K562 (cell line): ENCODE results near the gene DBNDD1. TPM values are rescaled to one million over a fixed set of nuclear protein-coding genes. Genes with fewer than 3 reads are reported as not detected.
A peak's percentile ranks its signal among the peaks of the same experiment; 100 is the strongest.

ENCODE experiments used
- ATAC-seq: fragments of 200-7000 bp; cut with Tn5 transposase; 3 replicates; pipeline ENCODE4 v1.9.1; 2020; ENCODE audit warnings: moderate library complexity
- BruUV-seq: library from RNA; stranded (reverse); fragments of 400-500 nt; replicated peaks from 2 replicates; lab custom pipeline; 2021; lab: Mats Ljungman, UMichigan
- CTCF ChIA-PET: fragments of 300-600 bp; formaldehyde crosslinking; extraction: SDS; loops from one replicate; lab custom pipeline; 2021; ENCODE audit warnings: low intra/inter-chr PET ratio; lab: Yijun Ruan, JAX
- POLR2A ChIA-PET: fragments of 300-600, 350-650 bp; sonication (Branson Sonifier 250); formaldehyde crosslinking; extraction: SDS; loops from one replicate; lab custom pipeline; 2021; ENCODE audit warnings: antibody characterized with exemption, inconsistent platforms; lab: Yijun Ruan, JAX
- DNase-seq, 4 experiments: peaks; one replicate each; pipeline versions ENCODE4 v3.0.0 to v3.0.0-alpha.2; 2011 to 2018; ENCODE audit warnings: low spot score in 3 of 4, mixed read lengths in 3 of 4; ENCODE audit errors: extremely low read depth in 1 of 4
- FAIRE-seq: peaks from 2 replicates; lab custom pipeline; 2011; peaks lifted over from hg19 to GRCh38; lab: Jason Lieb, UNC
- H2AFZ ChIP-seq: 2 replicates; pipeline ENCODE4 v1.6.0; 2011; ENCODE audit warnings: low read depth, low read length, control low read depth, inconsistent platforms
- H3K27ac ChIP-seq: fragments of 200-600 bp; 3 replicates; pipeline ENCODE4 v1.8.0; 2011; ENCODE audit warnings: low read depth, mild to moderate bottlenecking, control low read depth, inconsistent platforms, low read length, moderate library complexity, mixed read lengths; ENCODE audit errors: extremely low read depth
- H3K27me3 ChIP-seq, 2 experiments: fragments of 300-600 bp in 1 of 2; 2 replicates in 1 of 2; 3 replicates in 1 of 2; pipeline versions ENCODE4 v1.6.0 to v1.8.0; 2011; ENCODE audit warnings: inconsistent platforms in 2 of 2, low read length in 2 of 2, mild to moderate bottlenecking in 1 of 2, mixed read lengths in 1 of 2, moderate library complexity in 1 of 2; ENCODE audit not compliant: control insufficient read depth in 2 of 2, insufficient read depth in 2 of 2
- H3K36me3 ChIP-seq: fragments of 300-600 bp; 3 replicates; pipeline ENCODE4 v1.8.0; 2011; ENCODE audit warnings: mild to moderate bottlenecking, low read length, inconsistent platforms; ENCODE audit not compliant: control insufficient read depth, insufficient read depth
- H3K4me1 ChIP-seq, 2 experiments: fragments of 200-600 bp in 1 of 2; replicated peaks in 1 of 2; 2 replicates in 1 of 2; 3 replicates in 1 of 2; pipeline versions ENCODE4 v1.5.1 to v1.8.0; 2011; ENCODE audit warnings: inconsistent platforms in 2 of 2, low read length in 2 of 2, mild to moderate bottlenecking in 1 of 2, mixed read lengths in 1 of 2, moderate library complexity in 1 of 2; ENCODE audit not compliant: control insufficient read depth in 2 of 2, insufficient read depth in 2 of 2
- H3K4me2 ChIP-seq: 2 replicates; pipeline ENCODE4 v1.6.1; 2011; ENCODE audit warnings: low read length, control low read depth, inconsistent platforms, mixed read lengths; ENCODE audit not compliant: insufficient read depth
- H3K4me3 ChIP-seq: fragments of 200-600 bp; sonication (generic), shearing (Covaris generic); 2 replicates; pipeline ENCODE4 v1.5.1; 2016; ENCODE audit warnings: control low read depth, inconsistent platforms
- H3K79me2 ChIP-seq: fragments of 200-600 bp; 3 replicates; pipeline ENCODE4 v1.8.0; 2011; ENCODE audit warnings: low read length, inconsistent platforms; ENCODE audit not compliant: control insufficient read depth, insufficient read depth
- H3K9ac ChIP-seq, 2 experiments: 2 replicates each; pipeline versions ENCODE4 v1.6.0 to v1.6.1; 2011; ENCODE audit warnings: low read depth in 2 of 2, low read length in 2 of 2, control low read depth in 1 of 2, inconsistent platforms in 1 of 2, mild to moderate bottlenecking in 1 of 2, mixed read lengths in 1 of 2; ENCODE audit not compliant: insufficient read depth in 1 of 2
- H3K9me1 ChIP-seq: one replicate; pipeline ENCODE4 v1.6.0; 2011; ENCODE audit warnings: inconsistent platforms, mild to moderate bottlenecking, low read length, moderate library complexity; ENCODE audit not compliant: control insufficient read depth, insufficient read depth
- H3K9me3 ChIP-seq: replicated peaks from 2 replicates; pipeline ENCODE4 v1.5.1; 2011; ENCODE audit warnings: low read depth, low read length, inconsistent platforms; ENCODE audit not compliant: control insufficient read depth, insufficient read depth
- H4K20me1 ChIP-seq: replicated peaks from 2 replicates; pipeline ENCODE4 v1.6.1; 2011; ENCODE audit warnings: low read length, inconsistent platforms, mixed read lengths; ENCODE audit not compliant: control insufficient read depth, insufficient read depth
- ARID4B ChIP-seq: sonication (generic); formaldehyde crosslinking; IDR thresholded peaks from 2 replicates; pipeline ENCODE4 v1.8.0; 2022; ENCODE audit warnings: mild to moderate bottlenecking, missing genetic modification reagents
- ATF3 ChIP-seq, 2 experiments: fragments of 450-650 bp in 1 of 2; sonication (generic) in 1 of 2; formaldehyde crosslinking in 1 of 2; IDR thresholded peaks in 1 of 2; conservative IDR thresholded peaks in 1 of 2; 2 replicates each; pipeline versions ENCODE4 v1.6.1 to v1.8.1; 2016 to 2023; ENCODE audit warnings: mild to moderate bottlenecking in 2 of 2, moderate library complexity in 2 of 2, inconsistent platforms in 1 of 2, missing genetic modification reagents in 1 of 2
- CCNT2 ChIP-seq: IDR thresholded peaks from 2 replicates; pipeline ENCODE4 v1.6.1; 2011; ENCODE audit warnings: borderline replicate concordance, low read depth, mild to moderate bottlenecking, moderate library complexity, mixed read lengths, low read length; ENCODE audit not compliant: insufficient read length; ENCODE audit errors: extremely low read depth
- CGGBP1 ChIP-seq: fragments of 250-450 bp; sonication (Bioruptor Pico); IDR thresholded peaks from 2 replicates; pipeline ENCODE4 v1.9.0; 2021; ENCODE audit warnings: mild to moderate bottlenecking
- EZH2 ChIP-seq: IDR thresholded peaks from 2 replicates; pipeline ENCODE4 v1.6.1; 2012; ENCODE audit warnings: low read depth, mild to moderate bottlenecking, inconsistent platforms, low read length, borderline replicate concordance
- HINFP ChIP-seq: fragments of 450-650 bp; conservative IDR thresholded peaks from 2 replicates; pipeline ENCODE4 v1.6.1; 2016; ENCODE audit warnings: missing genetic modification characterization, low read depth, mild to moderate bottlenecking, control low read depth, missing compliant biosample characterization
- KAT8 ChIP-seq: fragments of 450-650 bp; IDR thresholded peaks from 2 replicates; pipeline ENCODE4 v1.6.1; 2016; ENCODE audit warnings: low read depth, mild to moderate bottlenecking
- MXD1 ChIP-seq: fragments of 250-450 bp; sonication (Bioruptor Pico); IDR thresholded peaks from 2 replicates; pipeline ENCODE4 v1.8.0; 2021; ENCODE audit warnings: borderline replicate concordance, mild to moderate bottlenecking, moderate library complexity; ENCODE audit not compliant: poor library complexity, severe bottlenecking
- ZBTB7A ChIP-seq: IDR thresholded peaks from 2 replicates; pipeline ENCODE4 v1.6.1; 2011; ENCODE audit warnings: low read depth, mild to moderate bottlenecking, low read length, moderate library complexity, borderline replicate concordance; ENCODE audit not compliant: control insufficient read depth
- WGBS: fragments of 100-300 bp; shearing (Covaris generic); methylation state at CpG from one replicate; pipeline ENCODE4 v1.1.6; 2016; ENCODE audit warnings: low coverage, mixed read lengths; ENCODE audit not compliant: insufficient coverage; ENCODE audit errors: missing lambda C conversion rate; 5-methylcytosine and 5-hydroxymethylcytosine counted together
- in situ Hi-C: fragments of 300-500 bp; cut with MboI; formaldehyde crosslinking; loops from 4 replicates; pipeline ENCODE4 v1.15.0; 2018; ENCODE audit warnings: inconsistent platforms, mixed read lengths
- intact Hi-C: fragments of 100-400 bp; cut with micrococcal nuclease; formaldehyde crosslinking; loops from 2 replicates; pipeline ENCODE4 v1.14.2; 2022
- polyA plus RNA-seq, 8 experiments: library from polyadenylated mRNA; depleted of rRNA in 4 of 8; stranded (reverse) in 5 of 8; unstranded in 3 of 8; fragments of >200 nt; fragmentation: Nextera tagmentation in 2 of 8; fragmentation: Illumina TruSeq in 1 of 8; extraction: Ambion mirVana in 2 of 8; extraction: Trizol in 1 of 8; gene quantifications; 2 replicates each; pipeline versions ENCODE4 v1.2.1 to v1.2.3, GENCODE V29; 2011 to 2014; ENCODE audit warnings: inconsistent platforms in 1 of 8, missing spikeins in 1 of 8
- total RNA-seq, 7 experiments: library from RNA; depleted of rRNA in 6 of 7; stranded (reverse); fragments of >200 nt in 6 of 7; fragmentation: Illumina TruSeq in 2 of 7; extraction: Trizol in 2 of 7; gene quantifications; 2 replicates each; pipeline versions ENCODE4 v1.2.1 to v1.2.3, GENCODE V29; 2011 to 2021; ENCODE audit warnings: low replicate concordance in 1 of 7
- TF ChIP-seq, protein P1 (sequence below): fragments of 250-450 bp; sonication (Bioruptor Pico); IDR thresholded peaks from 2 replicates; pipeline ENCODE4 v1.8.0; 2022; ENCODE audit warnings: inconsistent platforms, mild to moderate bottlenecking, moderate library complexity, borderline replicate concordance

The DBNDD1 gene
- total and polyA plus RNA-seq, 9 of the 15 experiments (the other 6 are each of a cell fraction or from before 2014, with no cell fraction given), result 0.55 to 13.0 (median 5.8) TPM

- peaks cover 2 to 16% of the 10 kb centered on the region in 2 experiments; a peak in 4 of 5 replicates for H3K4me1 ChIP-seq
- FAIRE-seq (no peak), ATAC-seq (no peak), DNase-seq (no peak)
- no peak overlapping the region for H3K4me3 ChIP-seq
- no peak overlapping the region for H2AFZ ChIP-seq
- no peaks in the 10 kb centered on the region for H3K79me2 ChIP-seq
- BruUV-seq, result no TSS peak
- peaks cover 47% of the 10 kb centered on the region for H3K9me3 ChIP-seq
- intact Hi-C loops (no loop called here), in situ Hi-C loops (no loop called here)
- ChIA-PET CTCF (no interaction called here), POLR2A (interaction anchor here (1.4 kb wide), 1 partner anchor 8 kb away, joined by 5 read pairs; no protein-coding TSS in a partner anchor)
- WGBS, result 83% methylated on average over 1 of the region's 4 CpGs
- peak overlapping the region; percentile 100; the same call in 2 of the 3 replicates for H3K27ac ChIP-seq
- H3K4me2 ChIP-seq, result no peak overlapping the region
- H3K27me3 ChIP-seq, result no peaks in the 10 kb centered on the region
- no peaks in the 10 kb centered on the region for H3K9me1 ChIP-seq
- H3K9ac ChIP-seq, result no peak overlapping the region
- peaks cover 73% of the 10 kb centered on the region for H3K36me3 ChIP-seq
- peaks cover 6% of the 10 kb centered on the region for H4K20me1 ChIP-seq
- TF ChIP-seq ZBTB7A, result no peak
- TF ChIP-seq HINFP (tag), result no peak
- TF ChIP-seq, protein P1, sequence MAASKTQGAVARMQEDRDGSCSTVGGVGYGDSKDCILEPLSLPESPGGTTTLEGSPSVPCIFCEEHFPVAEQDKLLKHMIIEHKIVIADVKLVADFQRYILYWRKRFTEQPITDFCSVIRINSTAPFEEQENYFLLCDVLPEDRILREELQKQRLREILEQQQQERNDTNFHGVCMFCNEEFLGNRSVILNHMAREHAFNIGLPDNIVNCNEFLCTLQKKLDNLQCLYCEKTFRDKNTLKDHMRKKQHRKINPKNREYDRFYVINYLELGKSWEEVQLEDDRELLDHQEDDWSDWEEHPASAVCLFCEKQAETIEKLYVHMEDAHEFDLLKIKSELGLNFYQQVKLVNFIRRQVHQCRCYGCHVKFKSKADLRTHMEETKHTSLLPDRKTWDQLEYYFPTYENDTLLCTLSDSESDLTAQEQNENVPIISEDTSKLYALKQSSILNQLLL, result no peak
- TF ChIP-seq EZH2, result no peak
- TF ChIP-seq CGGBP1 (CRISPR knock-in tag), result no peak
- TF ChIP-seq KAT8, result no peak
- TF ChIP-seq CCNT2, result no peak
- TF ChIP-seq ATF3 (IDR thresholded peaks at IDR 0.05), result no peak
- no peak for TF ChIP-seq ATF3 (CRISPR knock-in tag; conservative IDR thresholded peaks at IDR 0.05)
- TF ChIP-seq MXD1, result no peak
- TF ChIP-seq ARID4B (CRISPR knock-in tag), result no peak
Measured at GRCh38 chr16:89993377-89993776, 25.9 kb downstream of the DBNDD1 start.
